DMS153 treated with DMSO at 0.1 percent for 48 hours (cell line): Measurements from ENCODE around the gene TMED1.

Experiments used
- DNase-seq: peaks from one replicate; lab custom pipeline; 2025; ENCODE audit not compliant: unreplicated experiment; lab: John Stamatoyannopoulos, UW

TMED1 gene

DNA sequence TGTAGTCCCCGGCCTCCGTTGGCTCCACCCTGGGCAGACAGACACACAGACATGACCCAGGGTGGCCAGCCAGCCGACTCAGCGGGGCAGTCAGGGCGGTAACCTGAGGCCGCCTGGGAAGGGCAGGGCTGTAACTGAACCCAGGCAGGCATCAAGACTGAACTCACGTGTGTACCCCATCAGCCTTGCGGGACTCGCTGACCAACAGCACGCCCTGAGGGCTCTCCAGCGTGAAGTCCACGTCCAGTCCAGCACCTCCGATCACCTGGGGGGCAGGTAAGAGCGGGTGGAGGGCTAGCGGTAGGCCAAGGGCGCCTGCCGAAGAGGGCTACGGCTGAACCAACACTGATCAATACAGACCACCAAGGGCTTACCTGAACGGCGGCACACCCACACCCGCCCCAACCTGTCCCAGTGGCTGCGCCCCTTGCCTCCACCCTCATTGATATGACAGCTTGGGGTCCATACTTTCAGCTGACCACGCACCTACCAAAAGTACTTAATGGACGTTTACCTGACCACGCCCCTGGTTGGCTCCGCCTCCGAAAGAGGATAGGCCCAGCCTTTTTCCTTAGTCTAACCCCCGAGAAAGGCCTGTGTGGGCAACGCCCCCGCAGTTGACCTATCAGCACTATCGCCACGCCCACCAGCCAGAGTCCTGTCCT lies 791 bp downstream of the TMED1 start:
- no peak for DNase-seq

DNA sequence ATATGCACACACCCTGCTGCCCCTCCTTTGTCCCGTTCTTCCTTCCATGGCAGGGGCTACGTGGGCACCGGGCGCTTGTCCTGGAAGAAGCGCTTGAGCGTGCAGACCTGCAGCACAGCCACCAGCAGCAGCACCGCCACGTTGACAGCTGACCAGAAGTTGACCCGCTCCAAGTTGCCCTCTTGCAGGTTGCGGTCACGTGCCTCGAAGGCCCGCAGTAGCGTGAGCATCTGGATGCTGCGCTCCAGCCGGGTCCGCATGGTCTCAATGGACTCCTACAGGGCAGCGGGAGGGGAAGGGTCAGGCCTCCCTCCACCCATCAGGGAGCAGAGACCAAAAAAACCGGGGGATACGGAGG lies 3.1 kb downstream of the TMED1 start:
- no peak for DNase-seq

GRCh38 chr19:10831987-10832938 lies 3.7 kb downstream of the TMED1 start:
- DNase-seq: no peak

DNA sequence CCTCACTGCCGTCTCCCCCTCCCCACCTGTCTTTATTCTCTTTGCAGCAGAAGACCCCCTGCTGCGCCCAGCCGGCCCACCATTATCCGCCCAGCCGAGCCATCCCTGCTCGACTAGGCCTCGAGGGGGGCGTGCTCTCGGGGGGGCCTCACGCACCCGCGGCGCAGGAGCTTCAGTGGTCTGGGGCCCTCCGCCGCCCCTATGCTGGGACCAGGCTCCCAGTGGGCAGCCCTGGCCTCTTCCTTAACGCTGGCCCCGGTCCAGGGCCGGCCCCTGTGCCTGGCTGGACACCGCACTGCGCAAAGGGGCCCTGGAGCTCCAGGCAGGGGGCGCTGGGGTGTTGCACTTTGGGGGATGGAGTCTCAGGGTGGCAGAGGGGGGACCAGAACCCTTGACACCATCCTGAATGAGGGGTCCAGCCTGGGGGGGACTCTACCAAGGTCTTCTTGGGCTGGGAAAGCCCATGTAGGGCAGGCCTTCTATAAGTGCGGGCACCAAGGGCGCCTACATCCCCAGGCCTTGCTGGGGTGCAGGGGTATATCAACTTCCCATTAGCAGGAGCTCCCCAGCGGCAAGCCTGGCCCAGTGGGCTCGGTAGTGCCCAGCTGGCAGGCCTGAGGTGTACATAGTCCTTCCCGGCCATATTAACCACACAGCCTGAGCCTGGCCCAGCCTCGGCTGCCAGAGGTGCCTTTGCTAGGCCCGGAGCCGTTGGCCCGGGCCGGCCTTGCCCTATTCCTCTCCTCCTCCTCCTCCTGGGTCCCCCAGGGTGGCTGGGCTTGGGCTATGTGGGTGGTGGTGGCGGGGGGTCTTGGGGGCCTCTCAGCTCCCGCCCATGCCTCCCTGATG lies 4.9 kb downstream of the TMED1 start:
- DNase-seq: no peak

GRCh38 chr19:10830370-10830769 lies 5.6 kb downstream of the TMED1 start:
- no peak for DNase-seq

DNA sequence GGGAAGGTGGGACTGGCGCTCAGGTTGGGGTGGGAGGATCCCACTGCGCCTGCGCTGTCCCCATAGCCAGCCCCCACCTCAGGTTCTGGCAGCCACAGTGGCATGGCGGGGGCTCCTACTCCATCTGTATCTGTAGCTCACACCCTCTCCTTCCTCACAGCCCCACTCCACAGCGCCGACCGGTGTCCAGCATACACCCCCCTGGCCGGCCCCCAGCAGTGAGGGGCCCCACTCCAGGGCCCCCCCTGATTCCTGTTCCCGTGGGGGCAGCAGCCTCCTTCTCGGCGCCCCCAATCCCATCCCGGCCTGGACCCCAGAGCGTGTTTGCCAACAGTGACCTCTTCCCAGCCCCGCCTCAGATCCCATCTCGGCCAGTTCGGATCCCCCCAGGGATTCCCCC lies 6.0 kb downstream of the TMED1 start:
- no peak for DNase-seq

- no peak for DNase-seq
Observed at GRCh38 chr19:10828981-10829821, 6.8 kb downstream of the TMED1 start.

DNA sequence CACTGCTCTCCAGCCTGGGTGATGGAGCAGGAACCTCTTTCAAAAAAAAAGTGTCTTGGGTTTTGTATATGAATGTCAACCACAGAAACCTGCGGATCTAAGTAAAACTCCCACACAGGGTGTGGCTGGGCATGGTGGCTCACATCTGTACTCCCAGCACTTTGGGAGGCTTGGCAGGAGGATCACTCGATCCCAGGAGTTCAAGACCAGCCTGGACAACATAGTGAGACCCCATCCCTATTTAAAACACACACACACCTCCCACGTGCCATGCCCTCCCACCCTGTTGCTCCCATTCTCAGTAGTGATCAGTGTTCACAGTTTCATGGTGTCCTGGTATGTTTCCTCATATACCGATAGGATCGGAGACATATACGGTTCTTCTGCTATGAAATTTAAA lies 9.2 kb downstream of the TMED1 start:
- no peak for DNase-seq

GRCh38 chr19:10826231-10826630 lies 9.8 kb downstream of the TMED1 start:
- no peak for DNase-seq

GRCh38 chr19:10823690-10824089 lies 12.3 kb downstream of the TMED1 start:
- DNase-seq: no peak

GRCh38 chr19:10820173-10820572 lies 15.8 kb downstream of the TMED1 start:
- DNase-seq: no peak

GRCh38 chr19:10819124-10820060 lies 16.6 kb downstream of the TMED1 start:
- no peak for DNase-seq

GRCh38 chr19:10818301-10819123 lies 17.5 kb downstream of the TMED1 start:
- no peak for DNase-seq

DNA sequence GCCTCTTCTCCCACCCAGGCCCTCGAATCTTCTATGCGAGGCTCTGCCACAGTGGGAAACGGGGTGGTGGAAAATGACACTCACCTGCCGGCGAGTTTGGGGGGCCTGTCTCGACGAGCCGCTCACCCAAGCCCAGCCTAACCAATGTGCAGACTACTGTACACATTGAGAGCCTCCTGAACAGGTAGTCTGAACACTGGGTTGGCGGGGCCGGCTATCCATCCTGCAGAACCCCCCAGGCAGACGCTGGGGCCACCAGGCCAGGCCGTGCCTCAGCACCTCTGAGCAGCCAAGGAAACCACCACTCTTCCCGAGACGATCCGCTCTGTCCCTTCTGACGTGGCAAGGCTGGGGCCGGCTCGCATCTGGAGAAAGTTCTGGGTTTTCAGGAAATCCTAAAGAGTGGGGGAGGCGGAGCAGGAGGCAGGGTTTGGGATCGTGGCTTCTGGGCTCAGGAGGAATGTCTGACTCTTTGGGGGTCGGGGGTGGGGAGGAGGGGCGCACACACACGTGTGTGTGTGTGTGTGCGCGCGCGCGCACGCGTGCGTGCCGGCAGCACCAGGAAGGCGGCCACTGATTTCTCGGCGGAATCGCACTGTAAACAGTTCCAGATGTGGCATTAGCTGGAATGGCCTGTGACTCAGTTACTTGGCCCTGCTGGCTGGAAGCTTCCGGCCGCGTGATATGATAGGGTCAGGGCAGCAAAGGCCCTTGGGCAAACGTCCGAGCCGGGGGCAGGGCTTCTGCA lies 18.5 kb downstream of the TMED1 start:
- DNase-seq: no peak

- no peak for DNase-seq
Observed at GRCh38 chr19:10816691-10817090, 19.3 kb downstream of the TMED1 start.

DNA sequence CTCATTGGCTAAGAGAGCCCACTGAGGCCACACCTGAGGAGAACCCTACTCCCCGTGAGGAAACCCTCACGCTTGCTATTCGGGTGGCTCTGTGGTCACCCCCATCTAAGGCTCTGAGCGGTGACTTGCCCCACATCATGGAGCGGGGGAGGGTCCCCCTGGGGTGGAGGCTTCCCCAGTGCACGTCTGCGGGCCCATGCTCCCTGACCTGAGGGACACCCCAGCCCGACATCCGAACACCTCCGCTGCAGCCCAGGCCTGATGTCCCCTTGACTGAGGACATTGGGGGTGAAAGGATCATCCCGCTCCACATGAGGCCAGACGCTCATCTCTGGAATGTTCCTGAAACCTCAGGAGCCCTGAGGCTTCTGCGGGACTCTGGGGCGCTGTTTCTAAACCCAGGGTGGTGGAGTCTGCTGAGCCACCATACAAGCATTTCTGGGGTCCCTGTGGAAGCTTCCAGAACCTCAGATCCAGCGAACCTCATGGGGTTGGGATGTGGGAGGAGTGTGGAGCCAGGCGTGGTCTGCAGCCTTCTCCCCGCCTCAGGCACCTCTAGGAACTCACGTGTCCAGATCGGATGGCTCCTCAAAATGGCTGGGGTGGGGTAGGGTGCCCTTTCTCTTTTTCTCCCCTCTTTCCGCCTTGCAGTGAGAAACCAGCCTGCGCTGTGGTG lies 19.9 kb downstream of the TMED1 start:
- DNase-seq: no peak

DNA sequence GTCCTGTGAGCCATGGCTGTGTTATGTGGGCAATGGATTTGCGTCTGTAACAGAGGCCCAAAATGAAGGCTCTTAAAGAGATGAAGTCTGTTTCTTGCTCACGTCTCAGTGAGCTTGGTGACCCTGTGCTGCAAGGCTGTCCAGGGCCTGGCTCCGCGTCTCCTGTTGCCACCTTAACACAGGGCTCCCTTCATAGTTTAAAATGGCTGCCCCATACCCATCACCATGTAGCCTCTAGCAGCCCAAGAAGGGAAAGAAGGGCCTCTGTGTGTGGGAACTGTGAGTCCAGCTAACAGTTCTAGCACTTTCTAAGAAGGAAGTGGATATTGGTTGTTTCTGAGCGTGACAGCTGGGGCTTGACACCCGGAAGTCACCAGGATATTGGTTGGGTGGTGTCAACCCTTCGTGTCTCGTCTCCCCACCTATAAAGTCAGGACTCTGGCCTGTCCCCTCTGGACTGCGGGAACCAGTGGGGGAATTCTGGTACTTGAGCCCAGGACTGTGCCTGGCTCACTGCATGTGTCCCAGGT lies 20.9 kb downstream of the TMED1 start:
- no peak for DNase-seq
